ENCODE measurements around the gene GLTP.

DNA sequence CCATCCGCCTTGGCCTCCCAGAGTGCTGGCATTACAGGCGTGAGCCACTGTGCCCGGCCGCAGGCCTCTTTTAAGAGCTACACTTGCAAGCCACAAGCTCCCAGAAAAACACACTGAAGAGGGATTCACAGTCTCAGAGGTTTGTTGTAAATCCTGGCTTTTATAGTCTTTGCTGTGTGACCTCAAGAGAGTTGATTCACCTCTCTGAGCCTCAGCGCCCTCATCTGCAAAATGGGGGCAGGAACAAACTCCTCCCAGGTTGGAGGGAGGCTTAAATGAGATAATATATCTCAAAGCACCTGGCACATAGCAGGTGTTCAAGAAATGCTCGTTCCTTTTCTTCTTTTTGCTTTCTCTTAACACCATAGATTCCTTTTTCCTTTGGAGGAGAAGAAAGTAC is 15.8 kb upstream of the GLTP start:
- TF ChIP-seq CTCF (IDR thresholded peaks at IDR 0.05; ENCODE audit: low read depth, low read length, missing input control) (no peak), JUND (IDR thresholded peaks at IDR 0.05) (no peak), HNF4A (conservative IDR thresholded peaks at IDR 0.05) (no peak), YY1 (IDR thresholded peaks at IDR 0.05) (no peak), RAD21 (IDR thresholded peaks at IDR 0.05) (no peak), TAF1 (conservative IDR thresholded peaks at IDR 0.05) (no peak), SP1 (IDR thresholded peaks at IDR 0.05) (no peak), NR2F2 (IDR thresholded peaks at IDR 0.05) (no peak)
- TF ChIP-seq, protein P1, sequence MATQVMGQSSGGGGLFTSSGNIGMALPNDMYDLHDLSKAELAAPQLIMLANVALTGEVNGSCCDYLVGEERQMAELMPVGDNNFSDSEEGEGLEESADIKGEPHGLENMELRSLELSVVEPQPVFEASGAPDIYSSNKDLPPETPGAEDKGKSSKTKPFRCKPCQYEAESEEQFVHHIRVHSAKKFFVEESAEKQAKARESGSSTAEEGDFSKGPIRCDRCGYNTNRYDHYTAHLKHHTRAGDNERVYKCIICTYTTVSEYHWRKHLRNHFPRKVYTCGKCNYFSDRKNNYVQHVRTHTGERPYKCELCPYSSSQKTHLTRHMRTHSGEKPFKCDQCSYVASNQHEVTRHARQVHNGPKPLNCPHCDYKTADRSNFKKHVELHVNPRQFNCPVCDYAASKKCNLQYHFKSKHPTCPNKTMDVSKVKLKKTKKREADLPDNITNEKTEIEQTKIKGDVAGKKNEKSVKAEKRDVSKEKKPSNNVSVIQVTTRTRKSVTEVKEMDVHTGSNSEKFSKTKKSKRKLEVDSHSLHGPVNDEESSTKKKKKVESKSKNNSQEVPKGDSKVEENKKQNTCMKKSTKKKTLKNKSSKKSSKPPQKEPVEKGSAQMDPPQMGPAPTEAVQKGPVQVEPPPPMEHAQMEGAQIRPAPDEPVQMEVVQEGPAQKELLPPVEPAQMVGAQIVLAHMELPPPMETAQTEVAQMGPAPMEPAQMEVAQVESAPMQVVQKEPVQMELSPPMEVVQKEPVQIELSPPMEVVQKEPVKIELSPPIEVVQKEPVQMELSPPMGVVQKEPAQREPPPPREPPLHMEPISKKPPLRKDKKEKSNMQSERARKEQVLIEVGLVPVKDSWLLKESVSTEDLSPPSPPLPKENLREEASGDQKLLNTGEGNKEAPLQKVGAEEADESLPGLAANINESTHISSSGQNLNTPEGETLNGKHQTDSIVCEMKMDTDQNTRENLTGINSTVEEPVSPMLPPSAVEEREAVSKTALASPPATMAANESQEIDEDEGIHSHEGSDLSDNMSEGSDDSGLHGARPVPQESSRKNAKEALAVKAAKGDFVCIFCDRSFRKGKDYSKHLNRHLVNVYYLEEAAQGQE (IDR thresholded peaks at IDR 0.05), result no peak
- TF ChIP-seq, protein P2, sequence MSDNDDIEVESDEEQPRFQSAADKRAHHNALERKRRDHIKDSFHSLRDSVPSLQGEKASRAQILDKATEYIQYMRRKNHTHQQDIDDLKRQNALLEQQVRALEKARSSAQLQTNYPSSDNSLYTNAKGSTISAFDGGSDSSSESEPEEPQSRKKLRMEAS (IDR thresholded peaks at IDR 0.05), result no peak
- TF ChIP-seq, protein P3, sequence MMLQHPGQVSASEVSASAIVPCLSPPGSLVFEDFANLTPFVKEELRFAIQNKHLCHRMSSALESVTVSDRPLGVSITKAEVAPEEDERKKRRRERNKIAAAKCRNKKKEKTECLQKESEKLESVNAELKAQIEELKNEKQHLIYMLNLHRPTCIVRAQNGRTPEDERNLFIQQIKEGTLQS (IDR thresholded peaks at IDR 0.05), result no peak
- TF ChIP-seq, protein P4, sequence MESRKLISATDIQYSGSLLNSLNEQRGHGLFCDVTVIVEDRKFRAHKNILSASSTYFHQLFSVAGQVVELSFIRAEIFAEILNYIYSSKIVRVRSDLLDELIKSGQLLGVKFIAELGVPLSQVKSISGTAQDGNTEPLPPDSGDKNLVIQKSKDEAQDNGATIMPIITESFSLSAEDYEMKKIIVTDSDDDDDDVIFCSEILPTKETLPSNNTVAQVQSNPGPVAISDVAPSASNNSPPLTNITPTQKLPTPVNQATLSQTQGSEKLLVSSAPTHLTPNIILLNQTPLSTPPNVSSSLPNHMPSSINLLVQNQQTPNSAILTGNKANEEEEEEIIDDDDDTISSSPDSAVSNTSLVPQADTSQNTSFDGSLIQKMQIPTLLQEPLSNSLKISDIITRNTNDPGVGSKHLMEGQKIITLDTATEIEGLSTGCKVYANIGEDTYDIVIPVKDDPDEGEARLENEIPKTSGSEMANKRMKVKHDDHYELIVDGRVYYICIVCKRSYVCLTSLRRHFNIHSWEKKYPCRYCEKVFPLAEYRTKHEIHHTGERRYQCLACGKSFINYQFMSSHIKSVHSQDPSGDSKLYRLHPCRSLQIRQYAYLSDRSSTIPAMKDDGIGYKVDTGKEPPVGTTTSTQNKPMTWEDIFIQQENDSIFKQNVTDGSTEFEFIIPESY (IDR thresholded peaks at IDR 0.05), result no peak
